Natural killer cell (primary cell): ENCODE results near the gene TYROBP. TPM values are rescaled to one million over a fixed set of nuclear protein-coding genes. Genes with fewer than 3 reads are reported as not detected.
"Not testable (repeated sequence)": the region's sequence is repeated elsewhere in the genome, so short reads cannot be mapped to it uniquely, and the experiment has no call there.

Source experiments
- ATAC-seq, 3 donors: fragments of 150-1000 bp in 2 of 3; fragments of 200-7000 bp in 1 of 3; cut with Tn5 transposase; 1 replicate in 1 of 3; 2 replicates in 2 of 3; pipeline ENCODE4 v1.10.0; 2021; ENCODE audit warnings: mild to moderate bottlenecking in 2 of 3, moderate library complexity in 2 of 3
- DNase-seq, 2 donors: peaks; one replicate each; pipeline versions ENCODE4 v3.0.0 to v3.0.0-alpha.2; 2013 to 2021; ENCODE audit warnings: mixed read lengths in 1 of 2
- H3K27ac ChIP-seq: one replicate; pipeline ENCODE4 v1.5.1; 2013; ENCODE audit warnings: mild to moderate bottlenecking, low read length
- H3K27me3 ChIP-seq: one replicate; pipeline ENCODE4 v1.6.1; 2013; ENCODE audit warnings: low read length; ENCODE audit not compliant: control insufficient read depth, insufficient read depth
- H3K36me3 ChIP-seq: one replicate; pipeline ENCODE4 v1.6.1; 2013; ENCODE audit warnings: low read length; ENCODE audit not compliant: control insufficient read depth, insufficient read depth
- H3K4me1 ChIP-seq: one replicate; pipeline ENCODE4 v1.6.1; 2013; ENCODE audit warnings: low read length; ENCODE audit not compliant: control insufficient read depth, insufficient read depth
- H3K4me3 ChIP-seq: one replicate; pipeline ENCODE4 v1.5.1; 2013; ENCODE audit warnings: low read length
- H3K9me3 ChIP-seq: one replicate; pipeline ENCODE4 v1.6.1; 2013; ENCODE audit warnings: low read length; ENCODE audit not compliant: control insufficient read depth, insufficient read depth
- H3K27ac Mint-ChIP-seq, 2 donors: one replicate each; pipeline ENCODE4 v1.8.0; 2022; ENCODE audit warnings: mild to moderate bottlenecking in 2 of 2, mixed read lengths in 2 of 2, moderate library complexity in 1 of 2
- H3K27me3 Mint-ChIP-seq, 2 donors: one replicate each; pipeline ENCODE4 v1.8.0; 2022; ENCODE audit warnings: low read depth in 2 of 2, mixed read lengths in 2 of 2
- H3K36me3 Mint-ChIP-seq: one replicate; pipeline ENCODE4 v1.8.0; 2022; ENCODE audit warnings: mixed read lengths
- H3K4me1 Mint-ChIP-seq, 2 donors: one replicate each; pipeline ENCODE4 v1.8.0; 2022; ENCODE audit warnings: mixed read lengths in 2 of 2
- H3K4me3 Mint-ChIP-seq: one replicate; pipeline ENCODE4 v1.8.0; 2022; ENCODE audit warnings: mild to moderate bottlenecking, moderate library complexity, mixed read lengths
- H3K9me3 Mint-ChIP-seq, 2 donors: one replicate each; pipeline ENCODE4 v1.8.0; 2022; ENCODE audit warnings: mixed read lengths in 2 of 2
- WGBS: methylation state at CpG from one replicate; pipeline ENCODE4 v1.1.7; 2013; ENCODE audit warnings: missing lambda C conversion rate; ENCODE audit not compliant: insufficient coverage; 5-methylcytosine and 5-hydroxymethylcytosine counted together
- intact Hi-C: fragments of 100-400 bp; cut with micrococcal nuclease; formaldehyde crosslinking; loops from one replicate; pipeline ENCODE4 v1.14.2; 2022
- total RNA-seq, 4 donors: library from RNA; stranded (reverse); fragments of 120-200 nt in 1 of 4; gene quantifications; one replicate each; pipeline versions ENCODE4 v1.2.3 to v1.2.4, GENCODE V29; 2013 to 2022
- TF ChIP-seq, protein P1 (sequence below): fragments of 200-600 bp; IDR thresholded peaks from one replicate; pipeline ENCODE4 v1.8.0; 2022; ENCODE audit warnings: antibody characterized with exemption

The TYROBP gene
- total RNA-seq, 3 donors from 2014 or later (not counting 1 experiment from before 2014, with no cell fraction given): 439 to 494 (median 469) TPM

DNA sequence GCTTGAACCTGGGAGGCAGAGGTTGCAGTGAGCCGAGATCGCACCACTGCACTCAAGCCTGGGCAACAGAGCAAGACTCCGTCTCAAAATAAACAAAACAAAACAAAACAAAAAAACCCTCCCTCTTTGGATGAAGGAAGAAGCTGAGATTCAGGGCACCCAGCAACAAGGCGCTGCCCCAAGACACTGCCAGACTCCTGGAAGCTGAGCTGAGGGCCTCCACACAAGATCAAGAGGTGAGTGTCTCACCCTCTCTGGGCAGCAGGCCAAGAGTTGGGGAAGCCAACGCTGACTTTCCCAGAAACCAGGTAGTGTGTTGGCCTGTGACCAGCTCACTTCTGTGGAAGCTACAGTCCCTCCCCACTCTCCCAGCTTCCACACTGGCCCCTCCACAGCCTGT is 3.7 kb upstream of the TYROBP start:
- WGBS: 44% methylated on average over 3 of the region's 5 CpGs
- no peaks in the 10 kb centered on the region for H3K27me3 ChIP-seq
- TF ChIP-seq, protein P1, sequence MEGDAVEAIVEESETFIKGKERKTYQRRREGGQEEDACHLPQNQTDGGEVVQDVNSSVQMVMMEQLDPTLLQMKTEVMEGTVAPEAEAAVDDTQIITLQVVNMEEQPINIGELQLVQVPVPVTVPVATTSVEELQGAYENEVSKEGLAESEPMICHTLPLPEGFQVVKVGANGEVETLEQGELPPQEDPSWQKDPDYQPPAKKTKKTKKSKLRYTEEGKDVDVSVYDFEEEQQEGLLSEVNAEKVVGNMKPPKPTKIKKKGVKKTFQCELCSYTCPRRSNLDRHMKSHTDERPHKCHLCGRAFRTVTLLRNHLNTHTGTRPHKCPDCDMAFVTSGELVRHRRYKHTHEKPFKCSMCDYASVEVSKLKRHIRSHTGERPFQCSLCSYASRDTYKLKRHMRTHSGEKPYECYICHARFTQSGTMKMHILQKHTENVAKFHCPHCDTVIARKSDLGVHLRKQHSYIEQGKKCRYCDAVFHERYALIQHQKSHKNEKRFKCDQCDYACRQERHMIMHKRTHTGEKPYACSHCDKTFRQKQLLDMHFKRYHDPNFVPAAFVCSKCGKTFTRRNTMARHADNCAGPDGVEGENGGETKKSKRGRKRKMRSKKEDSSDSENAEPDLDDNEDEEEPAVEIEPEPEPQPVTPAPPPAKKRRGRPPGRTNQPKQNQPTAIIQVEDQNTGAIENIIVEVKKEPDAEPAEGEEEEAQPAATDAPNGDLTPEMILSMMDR: no peak
- ATAC-seq (no peak), DNase-seq (no peak)
- H3K27ac ChIP-seq: no peak overlapping the region
- no peak overlapping the region for H3K4me3 ChIP-seq
- peak overlapping the region in 1 of 2 donors; percentile 7 for H3K27ac Mint-ChIP-seq
- no peaks in the 10 kb centered on the region for H3K36me3 Mint-ChIP-seq
- H3K9me3 ChIP-seq: no peaks in the 10 kb centered on the region
- peaks cover 30 to 33% of the 10 kb centered on the region in 2 donors for H3K4me1 Mint-ChIP-seq
- no peaks in the 10 kb centered on the region for H3K36me3 ChIP-seq
- intact Hi-C loops: no loop called here
- H3K27me3 Mint-ChIP-seq: no peaks in the 10 kb centered on the region
- no peak overlapping the region for H3K4me3 Mint-ChIP-seq
- peaks cover 46% of the 10 kb centered on the region for H3K4me1 ChIP-seq
- no peaks in the 10 kb centered on the region for H3K9me3 Mint-ChIP-seq

DNA sequence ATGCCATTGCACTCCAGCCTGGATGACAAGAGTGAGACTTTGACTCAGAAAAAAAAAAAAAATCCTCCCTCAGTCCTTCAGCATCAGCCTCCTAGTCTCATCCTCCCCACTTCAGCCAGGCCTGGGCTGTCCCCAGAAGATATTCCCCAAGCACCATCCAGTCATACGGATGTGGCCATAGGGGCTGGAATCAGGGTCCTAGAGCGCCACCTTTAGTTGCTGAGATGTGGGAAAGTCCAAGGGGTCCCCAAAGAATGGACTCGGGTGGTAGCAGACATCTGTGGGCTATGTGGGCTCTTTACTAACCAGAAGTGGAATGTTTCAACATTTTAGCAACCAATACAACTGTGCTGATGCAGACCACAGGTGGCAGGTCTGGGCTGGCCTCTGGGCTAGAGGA is 3.1 kb upstream of the TYROBP start:
- ATAC-seq (no peak), DNase-seq (no peak)
- Mint-ChIP-seq H3K27ac (peak overlapping the region in 1 of 2 donors; percentile 7), H3K4me1 (peaks cover 35 to 38% of the 10 kb centered on the region in 2 donors), H3K4me3 (no peak overlapping the region), H3K36me3 (no peaks in the 10 kb centered on the region), H3K9me3 (no peaks in the 10 kb centered on the region), H3K27me3 (no peaks in the 10 kb centered on the region)
- Histone ChIP-seq H3K9me3 (no peaks in the 10 kb centered on the region), H3K27ac (peak overlapping the region; percentile 6), H3K36me3 (peaks cover 2% of the 10 kb centered on the region), H3K4me1 (peaks cover 52% of the 10 kb centered on the region), H3K4me3 (no peak overlapping the region), H3K27me3 (no peaks in the 10 kb centered on the region)
- TF ChIP-seq, protein P1: no peak
- intact Hi-C loops: no loop called here
- WGBS: 72% methylated on average over 3 of the region's 3 CpGs

DNA sequence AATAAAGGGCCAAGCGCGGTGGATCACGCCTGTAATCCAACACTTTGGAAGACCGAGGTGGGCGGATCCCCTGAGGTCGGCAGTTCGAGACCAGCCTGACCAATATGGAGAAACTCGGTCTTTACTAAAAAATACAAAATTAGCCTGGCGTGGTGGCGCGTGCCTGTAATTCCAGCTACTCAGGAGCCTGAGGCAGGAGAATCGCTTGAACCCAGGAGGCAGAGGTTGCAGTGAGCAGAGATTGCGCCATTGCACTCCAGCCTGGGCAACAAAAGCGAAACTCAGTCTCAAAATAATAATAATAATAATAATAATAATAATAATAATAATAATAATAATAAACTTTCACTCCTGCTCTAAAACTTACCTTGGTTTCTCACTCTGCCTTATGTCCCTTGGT is 2.3 kb upstream of the TYROBP start:
- peaks cover 36 to 39% of the 10 kb centered on the region in 2 donors for H3K4me1 Mint-ChIP-seq
- H3K4me3 Mint-ChIP-seq, H3K9me3 Mint-ChIP-seq, DNase-seq, H3K9me3 ChIP-seq, H3K27me3 ChIP-seq, H3K4me3 ChIP-seq, H3K36me3 ChIP-seq, H3K27ac ChIP-seq, H3K27me3 Mint-ChIP-seq, intact Hi-C loops, ATAC-seq, H3K36me3 Mint-ChIP-seq: not testable (repeated sequence)
- peaks cover 61% of the 10 kb centered on the region for H3K4me1 ChIP-seq
- WGBS: 96% methylated on average over 12 of the region's 14 CpGs
- H3K27ac Mint-ChIP-seq: peak overlapping the region; percentile 29 to 90

DNA sequence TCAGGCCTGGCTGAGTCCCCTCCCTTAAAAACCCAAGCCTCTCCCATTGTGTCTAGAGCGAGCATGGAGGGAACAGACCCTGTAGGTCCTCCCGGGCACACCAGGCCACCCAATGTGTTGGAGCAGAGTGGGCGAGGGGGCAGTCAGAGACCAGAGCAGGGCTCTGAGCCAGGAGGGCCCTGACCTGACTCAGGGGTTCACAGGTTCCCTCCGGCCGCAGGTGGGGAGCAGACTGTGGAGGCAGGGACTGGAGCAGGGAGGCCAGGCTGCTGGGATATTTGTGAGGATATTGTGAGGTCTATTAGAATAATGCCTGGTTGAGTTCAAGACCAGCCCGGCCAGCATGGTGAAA is 1.6 kb upstream of the TYROBP start:
- H3K36me3 Mint-ChIP-seq: no peaks in the 10 kb centered on the region
- ATAC-seq: no peak
- H3K4me1 Mint-ChIP-seq: peaks cover 42 to 43% of the 10 kb centered on the region in 2 donors
- Histone ChIP-seq H3K27ac (peak overlapping the region; percentile 93), H3K4me1 (peaks cover 68% of the 10 kb centered on the region), H3K4me3 (no peak overlapping the region), H3K9me3 (no peaks in the 10 kb centered on the region), H3K27me3 (no peaks in the 10 kb centered on the region), H3K36me3 (peaks cover 5% of the 10 kb centered on the region)
- H3K4me3 Mint-ChIP-seq: no peak overlapping the region
- H3K9me3 Mint-ChIP-seq: no peaks in the 10 kb centered on the region
- DNase-seq: no peak
- 66% methylated on average over 6 of the region's 6 CpGs for WGBS
- intact Hi-C loops: loop anchor here (10.0 kb wide), 1 partner anchor 165 kb away; the partner anchor contains the start of genes IGFLR1, LIN37, PSENEN and U2AF1L4
- TF ChIP-seq, protein P1: no peak
- no peaks in the 10 kb centered on the region for H3K27me3 Mint-ChIP-seq
- peak overlapping the region; percentile 90 to 97 for H3K27ac Mint-ChIP-seq
